Measurements from ENCODE around the gene CYP20A1. TPM values are rescaled to one million over a fixed set of nuclear protein-coding genes. Genes with fewer than 3 reads are reported as not detected.

Gene CYP20A1
- total RNA-seq, 4 donors from 2014 or later, result 6.0 to 34.4 (median 29.6) TPM

DNA sequence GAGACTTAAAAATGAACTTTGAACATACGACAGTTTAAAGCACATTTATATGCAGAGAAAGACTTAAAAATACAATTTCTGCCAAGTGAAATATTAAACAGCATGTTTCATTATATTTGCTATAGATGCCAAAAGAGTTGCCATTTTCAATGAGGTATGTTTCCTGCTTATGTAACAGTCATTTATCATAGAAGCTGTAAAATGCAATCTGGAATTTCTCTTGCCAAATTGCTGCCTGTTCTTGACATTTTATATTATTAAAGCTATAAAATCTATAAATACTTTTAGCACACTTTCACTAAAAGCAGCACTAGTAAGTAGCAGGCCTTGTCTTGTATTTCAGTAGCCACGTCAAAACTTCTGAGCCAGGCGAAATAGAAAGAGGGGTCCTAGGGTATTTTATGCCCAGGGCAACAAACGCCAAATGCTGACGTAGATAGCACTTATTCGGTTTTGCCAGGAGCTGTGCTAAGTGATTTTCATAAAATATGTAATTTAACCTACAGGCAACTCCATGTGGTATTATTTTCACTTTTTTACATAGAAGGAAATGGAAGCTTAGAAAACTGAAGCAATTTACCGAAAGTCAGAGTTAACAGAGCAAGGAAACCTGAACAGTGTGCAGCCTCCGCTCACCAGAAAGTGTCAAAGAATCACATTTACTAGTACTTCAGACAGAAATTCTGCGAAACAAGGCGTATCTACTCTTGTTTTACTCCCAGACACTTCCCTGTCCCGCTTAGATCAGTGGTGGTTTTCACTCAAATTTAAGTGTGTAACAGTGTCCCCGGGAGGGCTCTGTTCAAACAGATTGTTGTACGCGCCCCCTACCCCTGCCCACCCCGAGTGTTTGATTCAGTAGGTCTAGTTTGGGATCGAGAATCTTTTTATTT lies 1.2 kb upstream of the CYP20A1 start:
- TF ChIP-seq EP300 (IDR thresholded peaks at IDR 0.05; ENCODE audit: low read depth) (no peak), POLR2AphosphoS5 (IDR thresholded peaks at IDR 0.05) (no peak), POLR2A (IDR thresholded peaks at IDR 0.05) (no peak)
- TF ChIP-seq, protein P1, sequence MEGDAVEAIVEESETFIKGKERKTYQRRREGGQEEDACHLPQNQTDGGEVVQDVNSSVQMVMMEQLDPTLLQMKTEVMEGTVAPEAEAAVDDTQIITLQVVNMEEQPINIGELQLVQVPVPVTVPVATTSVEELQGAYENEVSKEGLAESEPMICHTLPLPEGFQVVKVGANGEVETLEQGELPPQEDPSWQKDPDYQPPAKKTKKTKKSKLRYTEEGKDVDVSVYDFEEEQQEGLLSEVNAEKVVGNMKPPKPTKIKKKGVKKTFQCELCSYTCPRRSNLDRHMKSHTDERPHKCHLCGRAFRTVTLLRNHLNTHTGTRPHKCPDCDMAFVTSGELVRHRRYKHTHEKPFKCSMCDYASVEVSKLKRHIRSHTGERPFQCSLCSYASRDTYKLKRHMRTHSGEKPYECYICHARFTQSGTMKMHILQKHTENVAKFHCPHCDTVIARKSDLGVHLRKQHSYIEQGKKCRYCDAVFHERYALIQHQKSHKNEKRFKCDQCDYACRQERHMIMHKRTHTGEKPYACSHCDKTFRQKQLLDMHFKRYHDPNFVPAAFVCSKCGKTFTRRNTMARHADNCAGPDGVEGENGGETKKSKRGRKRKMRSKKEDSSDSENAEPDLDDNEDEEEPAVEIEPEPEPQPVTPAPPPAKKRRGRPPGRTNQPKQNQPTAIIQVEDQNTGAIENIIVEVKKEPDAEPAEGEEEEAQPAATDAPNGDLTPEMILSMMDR (IDR thresholded peaks at IDR 0.05), result no peak
- in situ Hi-C loops (cut with MboI; ENCODE audit: low pct_ligation_motif_present in 1 of 4, low pct_unique_long_range_greater_than_20kb in 1 of 4, low sequenced_read_pairs in 3 of 4) (loop anchor here in 3 of 4 donors (25.0 kb wide), 5 partner anchors 225 to 675 kb away; no protein-coding TSS in a partner anchor), intact Hi-C loops (cut with DNase I; ENCODE audit: low total_unique reads) (no loop called here)
- WGBS, 2 donors (ENCODE audit: low coverage in 1 of 2), result 76 to 87% methylated on average over 11 to 16 of the region's 16 CpGs
- Histone ChIP-seq H3K4me1 (peaks cover 0 to 25% (median 11%) of the 10 kb centered on the region in 4 donors), H3K4me3 (peak overlapping the region in 1 of 4 donors; percentile 69), H3K36me3 (peaks cover 0 to 4% (median 0%) of the 10 kb centered on the region in 4 donors), H3K27me3 (no peaks in the 10 kb centered on the region), H3K9me3 (no peaks in the 10 kb centered on the region), H3K27ac (peak overlapping the region in 3 of 4 donors; percentile 93 to 97 (median 94))
- DNase-seq, result no peak

DNA sequence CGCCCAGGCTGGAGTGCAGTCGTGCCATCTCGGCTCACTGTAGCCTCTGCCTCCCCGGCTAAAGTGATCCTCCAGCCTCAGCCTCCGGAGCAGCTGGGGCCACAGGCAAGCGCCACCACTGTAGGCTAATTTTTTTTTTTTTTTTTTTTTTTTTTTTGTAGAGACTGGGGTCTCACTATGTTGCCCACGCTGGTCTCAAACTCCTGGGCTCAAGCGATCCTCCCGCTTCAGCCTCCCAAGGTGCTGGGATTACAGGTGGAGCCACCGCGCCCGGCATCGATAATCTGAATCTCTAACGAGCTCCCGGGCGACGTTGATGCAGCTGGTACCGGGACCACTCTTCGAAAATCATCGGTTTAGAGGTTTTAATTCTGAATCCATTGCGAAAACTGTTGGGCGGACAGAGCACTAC lies 520 bp upstream of the CYP20A1 start:
- Histone ChIP-seq H3K36me3 (peaks cover 0 to 4% (median 0%) of the 10 kb centered on the region in 4 donors), H3K9me3 (no peaks in the 10 kb centered on the region), H3K4me3 (peak overlapping the region; percentile 20 to 80 (median 74)), H3K27ac (peak overlapping the region; percentile 93 to 98 (median 96)), H3K27me3 (no peaks in the 10 kb centered on the region), H3K4me1 (peaks cover 0 to 25% (median 11%) of the 10 kb centered on the region in 4 donors)
- intact Hi-C loops (cut with DNase I; ENCODE audit: low total_unique reads), result no loop called here
- 28 to 82% methylated on average over 6 to 22 of the region's 22 CpGs for WGBS, 2 donors (ENCODE audit: low coverage in 1 of 2)
- no peak for DNase-seq
- TF ChIP-seq POLR2AphosphoS5 (IDR thresholded peaks at IDR 0.05), result no peak
- no peak for TF ChIP-seq EP300 (IDR thresholded peaks at IDR 0.05; ENCODE audit: low read depth)
- TF ChIP-seq, protein P1 (IDR thresholded peaks at IDR 0.05), result no peak
- TF ChIP-seq POLR2A (IDR thresholded peaks at IDR 0.05), result no peak
- in situ Hi-C loops (cut with MboI; ENCODE audit: low pct_ligation_motif_present in 1 of 4, low pct_unique_long_range_greater_than_20kb in 1 of 4, low sequenced_read_pairs in 3 of 4), result loop anchor here in 3 of 4 donors (25.0 kb wide), 5 partner anchors 224 to 674 kb away; no protein-coding TSS in a partner anchor

DNA sequence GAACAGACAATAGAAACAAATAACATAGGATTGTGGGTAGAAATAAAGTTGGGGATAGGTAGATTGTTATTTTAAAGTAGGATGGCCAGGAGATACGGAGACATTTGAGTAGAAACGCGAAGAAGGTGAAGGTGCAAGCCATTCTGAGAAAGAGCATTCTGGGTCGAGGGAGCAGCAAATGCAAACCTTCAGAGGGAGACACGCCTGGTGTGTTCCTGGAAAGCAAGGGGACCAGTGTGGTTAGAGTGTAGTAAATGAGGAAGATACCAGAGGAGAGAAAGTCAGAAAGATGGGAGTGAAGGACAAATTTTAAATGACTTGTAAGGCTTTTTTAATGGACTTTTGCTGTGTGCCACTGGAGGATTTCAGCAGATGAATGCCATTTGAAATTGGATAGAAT lies 1.7 kb downstream of the CYP20A1 start:
- peaks cover 0 to 25% (median 11%) of the 10 kb centered on the region in 4 donors for H3K4me1 ChIP-seq
- H3K27me3 ChIP-seq, result no peaks in the 10 kb centered on the region
- WGBS, 2 donors (ENCODE audit: low coverage in 1 of 2), result 80 to 83% methylated on average over 5 of the region's 5 CpGs
- TF ChIP-seq, protein P1 (IDR thresholded peaks at IDR 0.05), result no peak
- TF ChIP-seq POLR2AphosphoS5 (IDR thresholded peaks at IDR 0.05) (no peak), EP300 (IDR thresholded peaks at IDR 0.05; ENCODE audit: low read depth) (no peak), POLR2A (IDR thresholded peaks at IDR 0.05) (no peak)
- peak overlapping the region in 1 of 4 donors; percentile 69 for H3K4me3 ChIP-seq
- DNase-seq, result no peak
- no peak overlapping the region for H3K27ac ChIP-seq
- H3K9me3 ChIP-seq, result no peaks in the 10 kb centered on the region
- intact Hi-C loops (cut with DNase I; ENCODE audit: low total_unique reads), result no loop called here
- in situ Hi-C loops (cut with MboI; ENCODE audit: low pct_ligation_motif_present in 1 of 4, low pct_unique_long_range_greater_than_20kb in 1 of 4, low sequenced_read_pairs in 3 of 4), result loop anchor here in 3 of 4 donors (25.0 kb wide), 5 partner anchors 222 to 672 kb away; no protein-coding TSS in a partner anchor
- H3K36me3 ChIP-seq, result peaks cover 0 to 4% (median 0%) of the 10 kb centered on the region in 4 donors

DNA sequence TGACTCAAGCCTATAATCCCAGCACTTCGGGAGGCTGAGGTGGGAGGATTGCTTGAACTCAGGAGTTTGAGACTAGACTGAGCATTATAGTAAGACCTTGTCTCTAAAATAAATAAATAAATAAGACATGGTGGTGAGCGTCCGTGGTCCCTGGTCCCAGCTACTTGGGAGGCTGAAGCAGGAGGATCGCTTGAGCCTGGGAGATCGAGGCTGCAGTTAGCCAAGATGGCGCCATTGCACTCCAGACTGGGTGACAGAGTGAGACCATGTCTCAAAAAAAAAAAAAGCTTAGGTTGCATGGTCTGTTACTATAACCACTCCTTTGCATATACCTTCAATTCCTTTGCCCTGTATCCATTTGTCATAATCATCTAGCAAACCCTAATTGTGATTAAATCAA lies 3.7 kb downstream of the CYP20A1 start:
- no peaks in the 10 kb centered on the region for H3K27me3 ChIP-seq
- peaks cover 0 to 19% (median 3%) of the 10 kb centered on the region in 4 donors for H3K36me3 ChIP-seq
- H3K9me3 ChIP-seq, result no peaks in the 10 kb centered on the region
- H3K4me1 ChIP-seq, result peaks cover 0 to 22% (median 11%) of the 10 kb centered on the region in 4 donors
- intact Hi-C loops (cut with DNase I; ENCODE audit: low total_unique reads), result no loop called here
- TF ChIP-seq, protein P1 (IDR thresholded peaks at IDR 0.05), result no peak
- no peak for TF ChIP-seq POLR2A (IDR thresholded peaks at IDR 0.05)
- no peak for TF ChIP-seq EP300 (IDR thresholded peaks at IDR 0.05; ENCODE audit: low read depth)
- no peak for TF ChIP-seq POLR2AphosphoS5 (IDR thresholded peaks at IDR 0.05)
- 91 to 94% methylated on average over 6 of the region's 6 CpGs for WGBS, 2 donors (ENCODE audit: low coverage in 1 of 2)
- no peak overlapping the region for H3K27ac ChIP-seq
- no peak overlapping the region for H3K4me3 ChIP-seq
- in situ Hi-C loops (cut with MboI; ENCODE audit: low pct_ligation_motif_present in 1 of 4, low pct_unique_long_range_greater_than_20kb in 1 of 4, low sequenced_read_pairs in 3 of 4), result loop anchor here in 3 of 4 donors (25.0 kb wide), 5 partner anchors 220 to 670 kb away; no protein-coding TSS in a partner anchor
- no peak for DNase-seq
